HepG2 (cell line): ENCODE data around the gene WDR76. TPM values are rescaled to one million over a fixed set of nuclear protein-coding genes. Genes with fewer than 3 reads are reported as not detected.
A peak's percentile ranks its signal among the peaks of the same experiment; 100 is the strongest.

ENCODE experiments used
- DPF2 ChIP-seq: sonication (generic); formaldehyde crosslinking; IDR thresholded peaks from 2 replicates; pipeline ENCODE4 v1.4.0; 2020; ENCODE audit warnings: mild to moderate bottlenecking, low read depth, missing genetic modification reagents, borderline replicate concordance
- ELF1 ChIP-seq: sonication (generic); formaldehyde crosslinking; IDR thresholded peaks from 2 replicates; pipeline ENCODE4 v1.4.0; 2020; ENCODE audit warnings: missing genetic modification reagents
- GABPB1 ChIP-seq: IDR thresholded peaks from 2 replicates; pipeline ENCODE4 v1.6.1; 2016; ENCODE audit warnings: mild to moderate bottlenecking, missing genetic modification reagents, moderate library complexity, missing compliant biosample characterization
- HNF4A ChIP-seq: sonication (generic); formaldehyde crosslinking; IDR thresholded peaks from 2 replicates; pipeline ENCODE4 v1.4.0; 2020; ENCODE audit warnings: missing genetic modification reagents
- MYC ChIP-seq: sonication (generic); formaldehyde crosslinking; IDR thresholded peaks from 2 replicates; pipeline ENCODE4 v1.9.0; 2021; ENCODE audit warnings: missing genetic modification reagents, borderline replicate concordance
- PHF21A ChIP-seq: sonication (generic); formaldehyde crosslinking; IDR thresholded peaks from 2 replicates; pipeline ENCODE4 v1.5.0; 2020; ENCODE audit warnings: mild to moderate bottlenecking, missing genetic modification reagents
- POLR2G ChIP-seq: fragments of 200-400 bp; formaldehyde crosslinking; IDR thresholded peaks from 2 replicates; pipeline ENCODE4 v1.6.1; 2018; ENCODE audit warnings: mild to moderate bottlenecking, low read depth, low read length, moderate library complexity
- SAP130 ChIP-seq: IDR thresholded peaks from 2 replicates; pipeline ENCODE4 v1.6.1; 2016; ENCODE audit warnings: low read depth
- SMAD1 ChIP-seq: sonication (generic); formaldehyde crosslinking; IDR thresholded peaks from 2 replicates; pipeline ENCODE4 v1.4.0; 2020; ENCODE audit warnings: missing genetic modification reagents, low read depth, mild to moderate bottlenecking, borderline replicate concordance
- ZFP37 ChIP-seq: sonication (generic); formaldehyde crosslinking; IDR thresholded peaks from 2 replicates; pipeline ENCODE4 v1.4.0; 2020; ENCODE audit warnings: missing genetic modification reagents, borderline replicate concordance
- ZNF143 ChIP-seq: sonication (generic); formaldehyde crosslinking; IDR thresholded peaks from 2 replicates; pipeline ENCODE4 v1.4.0; 2020; ENCODE audit warnings: missing genetic modification reagents
- ZNF879 ChIP-seq: sonication (generic); formaldehyde crosslinking; IDR thresholded peaks from 2 replicates; pipeline ENCODE4 v1.8.1; 2023; ENCODE audit warnings: missing genetic modification reagents
- polyA plus RNA-seq, 8 experiments: library from polyadenylated mRNA; depleted of rRNA in 3 of 8; stranded (reverse) in 7 of 8; unstranded in 1 of 8; fragments of >200 nt; fragmentation: Illumina TruSeq in 4 of 8; extraction: Trizol in 4 of 8; gene quantifications; 2 replicates each; pipeline versions ENCODE4 v1.2.1 to v1.2.3, GENCODE V29; 2011 to 2016; ENCODE audit warnings: low read depth in 4 of 8, missing spikeins in 1 of 8, mixed read lengths in 1 of 8; ENCODE audit not compliant: insufficient read depth in 1 of 8
- total RNA-seq, 5 experiments: library from RNA; depleted of rRNA; stranded (reverse); fragments of >200 nt; fragmentation: Illumina TruSeq; extraction: Trizol; gene quantifications; 2 replicates each; pipeline ENCODE4 v1.2.3, GENCODE V29; 2016; ENCODE audit warnings: low read depth in 1 of 5
- TF ChIP-seq, protein P1 (sequence below): sonication (generic); formaldehyde crosslinking; IDR thresholded peaks from 2 replicates; pipeline ENCODE4 v1.4.0; 2020; ENCODE audit warnings: missing genetic modification reagents
- TF ChIP-seq, protein P2 (sequence below): sonication (generic); formaldehyde crosslinking; IDR thresholded peaks from 2 replicates; pipeline ENCODE4 v1.5.1; 2020; ENCODE audit warnings: missing genetic modification reagents, mild to moderate bottlenecking, borderline replicate concordance
- TF ChIP-seq, protein P3 (sequence below): sonication (generic); formaldehyde crosslinking; IDR thresholded peaks from 2 replicates; pipeline ENCODE4 v1.5.0; 2020; ENCODE audit warnings: missing genetic modification reagents, mild to moderate bottlenecking, borderline replicate concordance
- TF ChIP-seq, protein P4 (sequence below): sonication (generic); formaldehyde crosslinking; IDR thresholded peaks from 2 replicates; pipeline ENCODE4 v1.4.0; 2020; ENCODE audit warnings: missing genetic modification reagents, borderline replicate concordance
- TF ChIP-seq, protein P5 (sequence below): sonication (generic); formaldehyde crosslinking; IDR thresholded peaks from 2 replicates; pipeline ENCODE4 v1.5.0; 2020; ENCODE audit warnings: missing genetic modification reagents
- TF ChIP-seq, protein P6 (sequence below): sonication (generic); formaldehyde crosslinking; IDR thresholded peaks from 2 replicates; pipeline ENCODE4 v1.5.1; 2020; ENCODE audit warnings: mild to moderate bottlenecking, missing genetic modification reagents, borderline replicate concordance
- TF ChIP-seq, protein P7 (sequence below): sonication (generic); formaldehyde crosslinking; IDR thresholded peaks from 2 replicates; pipeline ENCODE4 v1.4.0; 2020; ENCODE audit warnings: missing genetic modification reagents

The WDR76 gene
- total and polyA plus RNA-seq, 2 of the 13 experiments (the other 11 are each of a cell fraction or from before 2014, with no cell fraction given): 1.1 to 9.7 TPM

DNA sequence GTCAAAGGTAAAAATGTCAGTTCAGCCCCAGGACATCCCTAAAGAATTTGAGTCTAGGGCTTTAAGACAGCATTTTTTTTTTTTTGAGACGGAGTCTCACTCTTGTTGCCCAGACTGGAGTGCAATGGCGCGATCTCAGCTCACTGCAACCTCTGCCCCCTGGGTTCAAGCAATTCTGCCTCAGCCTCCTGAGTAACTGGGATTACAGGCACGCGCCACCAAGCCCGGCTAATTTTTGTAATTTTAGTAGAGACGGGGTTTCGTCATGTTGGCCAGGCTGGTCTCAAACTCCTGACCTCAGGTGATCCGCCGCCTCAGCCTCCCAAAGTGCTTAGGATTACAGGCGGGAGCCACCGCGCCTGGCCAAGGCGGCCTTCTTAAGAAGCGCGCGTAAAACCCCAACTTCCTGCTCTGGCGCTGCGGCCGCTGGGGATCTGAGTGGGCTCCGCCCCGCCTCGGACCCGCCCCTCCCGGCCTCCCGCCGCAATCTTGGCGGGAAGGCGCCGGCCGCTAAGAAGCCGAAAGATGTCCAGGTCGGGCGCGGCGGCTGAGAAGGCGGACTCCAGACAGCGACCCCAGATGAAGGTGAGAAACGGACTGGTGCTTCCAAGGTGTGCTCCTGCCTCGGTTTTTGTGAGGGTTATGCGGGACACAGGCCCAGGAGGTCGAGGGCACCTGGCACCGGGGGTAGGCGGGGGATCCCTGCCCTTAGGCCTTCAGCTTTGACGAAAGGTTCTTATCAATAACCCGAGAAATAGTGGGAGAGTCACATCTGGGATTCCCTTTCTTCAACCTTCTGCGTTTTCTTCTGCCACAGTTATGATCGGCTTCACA, at the start of gene WDR76 (continued):
- no peak for TF ChIP-seq HNF4A (CRISPR knock-in tag)
- TF ChIP-seq ZFP37: no peak
- TF ChIP-seq ZNF143 (CRISPR knock-in tag): peak; percentile 45; the same call in 1 of the 2 replicates
- TF ChIP-seq MYC (CRISPR knock-in tag): no peak
- TF ChIP-seq ELF1: peak; percentile 55
- no peak for TF ChIP-seq SMAD1 (CRISPR knock-in tag)
- TF ChIP-seq PHF21A: no peak
- TF ChIP-seq, protein P1, sequence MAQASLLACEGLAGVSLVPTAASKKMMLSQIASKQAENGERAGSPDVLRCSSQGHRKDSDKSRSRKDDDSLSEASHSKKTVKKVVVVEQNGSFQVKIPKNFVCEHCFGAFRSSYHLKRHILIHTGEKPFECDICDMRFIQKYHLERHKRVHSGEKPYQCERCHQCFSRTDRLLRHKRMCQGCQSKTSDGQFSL (CRISPR knock-in tag): no peak
- TF ChIP-seq SAP130 (CRISPR knock-in tag): peak; percentile 65
- peak; percentile 81 for TF ChIP-seq GABPB1 (CRISPR knock-in tag)
- TF ChIP-seq DPF2 (CRISPR knock-in tag): no peak
- TF ChIP-seq, protein P2, sequence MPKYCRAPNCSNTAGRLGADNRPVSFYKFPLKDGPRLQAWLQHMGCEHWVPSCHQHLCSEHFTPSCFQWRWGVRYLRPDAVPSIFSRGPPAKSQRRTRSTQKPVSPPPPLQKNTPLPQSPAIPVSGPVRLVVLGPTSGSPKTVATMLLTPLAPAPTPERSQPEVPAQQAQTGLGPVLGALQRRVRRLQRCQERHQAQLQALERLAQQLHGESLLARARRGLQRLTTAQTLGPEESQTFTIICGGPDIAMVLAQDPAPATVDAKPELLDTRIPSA: no peak
- 0 out of 2 replicates have a peak, but pooled peaks have one; percentile 43 for TF ChIP-seq POLR2G
- TF ChIP-seq, protein P3, sequence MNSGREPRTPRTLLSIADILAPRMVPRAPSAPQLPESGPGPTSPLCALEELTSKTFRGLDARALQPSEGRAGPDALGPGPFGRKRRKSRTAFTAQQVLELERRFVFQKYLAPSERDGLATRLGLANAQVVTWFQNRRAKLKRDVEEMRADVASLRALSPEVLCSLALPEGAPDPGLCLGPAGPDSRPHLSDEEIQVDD (CRISPR knock-in tag): no peak
- no peak for TF ChIP-seq ZNF879 (CRISPR knock-in tag)
- TF ChIP-seq, protein P4, sequence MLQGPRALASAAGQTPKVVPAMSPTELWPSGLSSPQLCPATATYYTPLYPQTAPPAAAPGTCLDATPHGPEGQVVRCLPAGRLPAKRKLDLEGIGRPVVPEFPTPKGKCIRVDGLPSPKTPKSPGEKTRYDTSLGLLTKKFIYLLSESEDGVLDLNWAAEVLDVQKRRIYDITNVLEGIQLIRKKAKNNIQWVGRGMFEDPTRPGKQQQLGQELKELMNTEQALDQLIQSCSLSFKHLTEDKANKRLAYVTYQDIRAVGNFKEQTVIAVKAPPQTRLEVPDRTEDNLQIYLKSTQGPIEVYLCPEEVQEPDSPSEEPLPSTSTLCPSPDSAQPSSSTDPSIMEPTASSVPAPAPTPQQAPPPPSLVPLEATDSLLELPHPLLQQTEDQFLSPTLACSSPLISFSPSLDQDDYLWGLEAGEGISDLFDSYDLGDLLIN: peak; percentile 88; the same call in 1 of the 2 replicates
- TF ChIP-seq, protein P5, sequence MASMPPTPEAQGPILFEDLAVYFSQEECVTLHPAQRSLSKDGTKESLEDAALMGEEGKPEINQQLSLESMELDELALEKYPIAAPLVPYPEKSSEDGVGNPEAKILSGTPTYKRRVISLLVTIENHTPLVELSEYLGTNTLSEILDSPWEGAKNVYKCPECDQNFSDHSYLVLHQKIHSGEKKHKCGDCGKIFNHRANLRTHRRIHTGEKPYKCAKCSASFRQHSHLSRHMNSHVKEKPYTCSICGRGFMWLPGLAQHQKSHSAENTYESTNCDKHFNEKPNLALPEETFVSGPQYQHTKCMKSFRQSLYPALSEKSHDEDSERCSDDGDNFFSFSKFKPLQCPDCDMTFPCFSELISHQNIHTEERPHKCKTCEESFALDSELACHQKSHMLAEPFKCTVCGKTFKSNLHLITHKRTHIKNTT (CRISPR knock-in tag): no peak
- TF ChIP-seq, protein P6, sequence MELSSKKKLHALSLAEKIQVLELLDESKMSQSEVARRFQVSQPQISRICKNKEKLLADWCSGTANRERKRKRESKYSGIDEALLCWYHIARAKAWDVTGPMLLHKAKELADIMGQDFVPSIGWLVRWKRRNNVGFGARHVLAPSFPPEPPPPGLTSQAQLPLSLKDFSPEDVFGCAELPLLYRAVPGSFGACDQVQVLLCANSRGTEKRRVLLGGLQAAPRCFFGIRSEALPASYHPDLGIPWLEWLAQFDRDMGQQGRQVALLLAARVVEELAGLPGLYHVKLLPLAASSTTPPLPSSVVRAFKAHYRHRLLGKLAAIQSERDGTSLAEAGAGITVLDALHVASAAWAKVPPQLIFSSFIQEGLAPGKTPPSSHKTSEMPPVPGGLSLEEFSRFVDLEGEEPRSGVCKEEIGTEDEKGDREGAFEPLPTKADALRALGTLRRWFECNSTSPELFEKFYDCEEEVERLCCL (CRISPR knock-in tag): no peak
- TF ChIP-seq, protein P7, sequence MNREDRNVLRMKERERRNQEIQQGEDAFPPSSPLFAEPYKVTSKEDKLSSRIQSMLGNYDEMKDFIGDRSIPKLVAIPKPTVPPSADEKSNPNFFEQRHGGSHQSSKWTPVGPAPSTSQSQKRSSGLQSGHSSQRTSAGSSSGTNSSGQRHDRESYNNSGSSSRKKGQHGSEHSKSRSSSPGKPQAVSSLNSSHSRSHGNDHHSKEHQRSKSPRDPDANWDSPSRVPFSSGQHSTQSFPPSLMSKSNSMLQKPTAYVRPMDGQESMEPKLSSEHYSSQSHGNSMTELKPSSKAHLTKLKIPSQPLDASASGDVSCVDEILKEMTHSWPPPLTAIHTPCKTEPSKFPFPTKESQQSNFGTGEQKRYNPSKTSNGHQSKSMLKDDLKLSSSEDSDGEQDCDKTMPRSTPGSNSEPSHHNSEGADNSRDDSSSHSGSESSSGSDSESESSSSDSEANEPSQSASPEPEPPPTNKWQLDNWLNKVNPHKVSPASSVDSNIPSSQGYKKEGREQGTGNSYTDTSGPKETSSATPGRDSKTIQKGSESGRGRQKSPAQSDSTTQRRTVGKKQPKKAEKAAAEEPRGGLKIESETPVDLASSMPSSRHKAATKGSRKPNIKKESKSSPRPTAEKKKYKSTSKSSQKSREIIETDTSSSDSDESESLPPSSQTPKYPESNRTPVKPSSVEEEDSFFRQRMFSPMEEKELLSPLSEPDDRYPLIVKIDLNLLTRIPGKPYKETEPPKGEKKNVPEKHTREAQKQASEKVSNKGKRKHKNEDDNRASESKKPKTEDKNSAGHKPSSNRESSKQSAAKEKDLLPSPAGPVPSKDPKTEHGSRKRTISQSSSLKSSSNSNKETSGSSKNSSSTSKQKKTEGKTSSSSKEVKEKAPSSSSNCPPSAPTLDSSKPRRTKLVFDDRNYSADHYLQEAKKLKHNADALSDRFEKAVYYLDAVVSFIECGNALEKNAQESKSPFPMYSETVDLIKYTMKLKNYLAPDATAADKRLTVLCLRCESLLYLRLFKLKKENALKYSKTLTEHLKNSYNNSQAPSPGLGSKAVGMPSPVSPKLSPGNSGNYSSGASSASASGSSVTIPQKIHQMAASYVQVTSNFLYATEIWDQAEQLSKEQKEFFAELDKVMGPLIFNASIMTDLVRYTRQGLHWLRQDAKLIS (CRISPR knock-in tag): no peak
